ENCODE results near the gene FNDC5. TPM values are rescaled to one million over a fixed set of nuclear protein-coding genes. Genes with fewer than 3 reads are reported as not detected.

Gene FNDC5
- polyA plus RNA-seq, 1 of the 3 experiments (the other 2 are of a cell fraction): 0.59 TPM

- Histone ChIP-seq H3K9me3 (no peaks in the 10 kb centered on the region), H3K4me2 (no peak overlapping the region), H2AFZ (ENCODE audit: low read depth) (no peak overlapping the region), H4K20me1 (ENCODE audit: insufficient read depth) (no peaks in the 10 kb centered on the region), H3K4me1 (ENCODE audit: control insufficient read depth in 1 of 2, insufficient read depth in 2 of 2, low read depth in 1 of 2, low read length in 1 of 2) (peaks cover 0 to 11% of the 10 kb centered on the region in 2 experiments; a peak in 1 of 4 replicates), H3K9me2 (no peaks in the 10 kb centered on the region), H3K36me3 (replicated peaks in 1 of 2; ENCODE audit: control insufficient read depth in 1 of 2, insufficient read depth in 2 of 2, low read length in 1 of 2) (no peaks in the 10 kb centered on the region), H3F3A (replicated peaks; ENCODE audit: insufficient read depth) (peaks cover 7% of the 10 kb centered on the region), H3K9ac (no peak overlapping the region), H3K79me2 (ENCODE audit: insufficient read depth) (no peaks in the 10 kb centered on the region), H3K27me3 (ENCODE audit: insufficient read depth) (no peaks in the 10 kb centered on the region), H3K27ac (ENCODE audit: low read depth in 2 of 2, low read length in 1 of 2) (no peak overlapping the region), H3K4me3 (ENCODE audit: low read depth in 2 of 2, low read length in 1 of 2) (no peak overlapping the region)
- CTCF ChIA-PET: no interaction called here
- 33% methylated on average over 1 of the region's 1 CpG for WGBS (ENCODE audit: low lambda C conversion rate)
- TF ChIP-seq POLR2AphosphoS5 (IDR thresholded peaks at IDR 0.05; ENCODE audit: low read depth, low read length) (no peak), NRF1 (IDR thresholded peaks at IDR 0.05; ENCODE audit: low read depth, low read length) (no peak), ELF1 (IDR thresholded peaks at IDR 0.05) (no peak), EZH2phosphoT487 (IDR thresholded peaks at IDR 0.05; ENCODE audit: borderline replicate concordance, low read depth) (no peak), IRF3 (IDR thresholded peaks at IDR 0.05; ENCODE audit: low read depth, low read length) (no peak), FOSL2 (IDR thresholded peaks at IDR 0.05; ENCODE audit: borderline replicate concordance, low read depth) (no peak), GATA2 (CRISPR knock-in tag; IDR thresholded peaks at IDR 0.05) (no peak), SIN3A (IDR thresholded peaks at IDR 0.05; ENCODE audit: borderline replicate concordance, low read depth, low read length) (no peak), SMC3 (IDR thresholded peaks at IDR 0.05; ENCODE audit: low read depth, low read length) (no peak), GABPA (IDR thresholded peaks at IDR 0.05; ENCODE audit: low read depth) (no peak), TAF1 (IDR thresholded peaks at IDR 0.05; ENCODE audit: borderline replicate concordance, low read depth, low read length) (no peak), RAD21 (IDR thresholded peaks at IDR 0.05; ENCODE audit: low read length) (no peak), NFIC (IDR thresholded peaks at IDR 0.05; ENCODE audit: borderline replicate concordance) (no peak), TCF12 (IDR thresholded peaks at IDR 0.05) (no peak)
- TF ChIP-seq, protein P1, sequence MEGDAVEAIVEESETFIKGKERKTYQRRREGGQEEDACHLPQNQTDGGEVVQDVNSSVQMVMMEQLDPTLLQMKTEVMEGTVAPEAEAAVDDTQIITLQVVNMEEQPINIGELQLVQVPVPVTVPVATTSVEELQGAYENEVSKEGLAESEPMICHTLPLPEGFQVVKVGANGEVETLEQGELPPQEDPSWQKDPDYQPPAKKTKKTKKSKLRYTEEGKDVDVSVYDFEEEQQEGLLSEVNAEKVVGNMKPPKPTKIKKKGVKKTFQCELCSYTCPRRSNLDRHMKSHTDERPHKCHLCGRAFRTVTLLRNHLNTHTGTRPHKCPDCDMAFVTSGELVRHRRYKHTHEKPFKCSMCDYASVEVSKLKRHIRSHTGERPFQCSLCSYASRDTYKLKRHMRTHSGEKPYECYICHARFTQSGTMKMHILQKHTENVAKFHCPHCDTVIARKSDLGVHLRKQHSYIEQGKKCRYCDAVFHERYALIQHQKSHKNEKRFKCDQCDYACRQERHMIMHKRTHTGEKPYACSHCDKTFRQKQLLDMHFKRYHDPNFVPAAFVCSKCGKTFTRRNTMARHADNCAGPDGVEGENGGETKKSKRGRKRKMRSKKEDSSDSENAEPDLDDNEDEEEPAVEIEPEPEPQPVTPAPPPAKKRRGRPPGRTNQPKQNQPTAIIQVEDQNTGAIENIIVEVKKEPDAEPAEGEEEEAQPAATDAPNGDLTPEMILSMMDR (IDR thresholded peaks at IDR 0.05): no peak
- TF ChIP-seq, protein P2, sequence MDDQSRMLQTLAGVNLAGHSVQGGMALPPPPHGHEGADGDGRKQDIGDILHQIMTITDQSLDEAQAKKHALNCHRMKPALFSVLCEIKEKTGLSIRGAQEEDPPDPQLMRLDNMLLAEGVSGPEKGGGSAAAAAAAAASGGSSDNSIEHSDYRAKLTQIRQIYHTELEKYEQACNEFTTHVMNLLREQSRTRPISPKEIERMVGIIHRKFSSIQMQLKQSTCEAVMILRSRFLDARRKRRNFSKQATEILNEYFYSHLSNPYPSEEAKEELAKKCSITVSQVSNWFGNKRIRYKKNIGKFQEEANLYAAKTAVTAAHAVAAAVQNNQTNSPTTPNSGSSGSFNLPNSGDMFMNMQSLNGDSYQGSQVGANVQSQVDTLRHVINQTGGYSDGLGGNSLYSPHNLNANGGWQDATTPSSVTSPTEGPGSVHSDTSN (IDR thresholded peaks at IDR 0.05): no peak
- TF ChIP-seq, protein P3, sequence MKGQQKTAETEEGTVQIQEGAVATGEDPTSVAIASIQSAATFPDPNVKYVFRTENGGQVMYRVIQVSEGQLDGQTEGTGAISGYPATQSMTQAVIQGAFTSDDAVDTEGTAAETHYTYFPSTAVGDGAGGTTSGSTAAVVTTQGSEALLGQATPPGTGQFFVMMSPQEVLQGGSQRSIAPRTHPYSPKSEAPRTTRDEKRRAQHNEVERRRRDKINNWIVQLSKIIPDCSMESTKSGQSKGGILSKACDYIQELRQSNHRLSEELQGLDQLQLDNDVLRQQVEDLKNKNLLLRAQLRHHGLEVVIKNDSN (IDR thresholded peaks at IDR 0.05; ENCODE audit: borderline replicate concordance, low read depth): no peak
- TF ChIP-seq, protein P4, sequence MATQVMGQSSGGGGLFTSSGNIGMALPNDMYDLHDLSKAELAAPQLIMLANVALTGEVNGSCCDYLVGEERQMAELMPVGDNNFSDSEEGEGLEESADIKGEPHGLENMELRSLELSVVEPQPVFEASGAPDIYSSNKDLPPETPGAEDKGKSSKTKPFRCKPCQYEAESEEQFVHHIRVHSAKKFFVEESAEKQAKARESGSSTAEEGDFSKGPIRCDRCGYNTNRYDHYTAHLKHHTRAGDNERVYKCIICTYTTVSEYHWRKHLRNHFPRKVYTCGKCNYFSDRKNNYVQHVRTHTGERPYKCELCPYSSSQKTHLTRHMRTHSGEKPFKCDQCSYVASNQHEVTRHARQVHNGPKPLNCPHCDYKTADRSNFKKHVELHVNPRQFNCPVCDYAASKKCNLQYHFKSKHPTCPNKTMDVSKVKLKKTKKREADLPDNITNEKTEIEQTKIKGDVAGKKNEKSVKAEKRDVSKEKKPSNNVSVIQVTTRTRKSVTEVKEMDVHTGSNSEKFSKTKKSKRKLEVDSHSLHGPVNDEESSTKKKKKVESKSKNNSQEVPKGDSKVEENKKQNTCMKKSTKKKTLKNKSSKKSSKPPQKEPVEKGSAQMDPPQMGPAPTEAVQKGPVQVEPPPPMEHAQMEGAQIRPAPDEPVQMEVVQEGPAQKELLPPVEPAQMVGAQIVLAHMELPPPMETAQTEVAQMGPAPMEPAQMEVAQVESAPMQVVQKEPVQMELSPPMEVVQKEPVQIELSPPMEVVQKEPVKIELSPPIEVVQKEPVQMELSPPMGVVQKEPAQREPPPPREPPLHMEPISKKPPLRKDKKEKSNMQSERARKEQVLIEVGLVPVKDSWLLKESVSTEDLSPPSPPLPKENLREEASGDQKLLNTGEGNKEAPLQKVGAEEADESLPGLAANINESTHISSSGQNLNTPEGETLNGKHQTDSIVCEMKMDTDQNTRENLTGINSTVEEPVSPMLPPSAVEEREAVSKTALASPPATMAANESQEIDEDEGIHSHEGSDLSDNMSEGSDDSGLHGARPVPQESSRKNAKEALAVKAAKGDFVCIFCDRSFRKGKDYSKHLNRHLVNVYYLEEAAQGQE (IDR thresholded peaks at IDR 0.05; ENCODE audit: low read depth, low read length): no peak
- TF ChIP-seq, protein P5, sequence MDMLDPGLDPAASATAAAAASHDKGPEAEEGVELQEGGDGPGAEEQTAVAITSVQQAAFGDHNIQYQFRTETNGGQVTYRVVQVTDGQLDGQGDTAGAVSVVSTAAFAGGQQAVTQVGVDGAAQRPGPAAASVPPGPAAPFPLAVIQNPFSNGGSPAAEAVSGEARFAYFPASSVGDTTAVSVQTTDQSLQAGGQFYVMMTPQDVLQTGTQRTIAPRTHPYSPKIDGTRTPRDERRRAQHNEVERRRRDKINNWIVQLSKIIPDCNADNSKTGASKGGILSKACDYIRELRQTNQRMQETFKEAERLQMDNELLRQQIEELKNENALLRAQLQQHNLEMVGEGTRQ (IDR thresholded peaks at IDR 0.05; ENCODE audit: borderline replicate concordance, low read depth, low read length): no peak
- DNase-seq: no peak
- POLR2A ChIA-PET: no interaction called here
Observed at GRCh38 chr1:32918179-32918578, 47.5 kb upstream of the FNDC5 start.

All from SK-N-SH (cell line).